Measurements from ENCODE around the gene SLC12A1.

The SLC12A1 gene

GRCh38 chr15:48242535-48242934 lies 36.4 kb downstream of the SLC12A1 start:
- no peak for DNase-seq (ENCODE audit: low read depth)

- DNase-seq (ENCODE audit: low read depth) = no peak
Measured at GRCh38 chr15:48244921-48245320, 38.8 kb downstream of the SLC12A1 start.

GRCh38 chr15:48248414-48248813 lies 42.3 kb downstream of the SLC12A1 start:
- DNase-seq (ENCODE audit: low read depth) = no peak

- no peak for DNase-seq (ENCODE audit: low read depth)
Measured at GRCh38 chr15:48250640-48251076, 44.6 kb downstream of the SLC12A1 start.

GRCh38 chr15:48253172-48253571 lies 47.1 kb downstream of the SLC12A1 start:
- DNase-seq (ENCODE audit: low read depth) = no peak

- no peak for DNase-seq (ENCODE audit: low read depth)
Measured at GRCh38 chr15:48265135-48265534, 59.0 kb downstream of the SLC12A1 start.

GRCh38 chr15:48266024-48266689 lies 60.1 kb downstream of the SLC12A1 start:
- DNase-seq (ENCODE audit: low read depth) = no peak

- no peak for DNase-seq (ENCODE audit: low read depth)
Measured at GRCh38 chr15:48267766-48268165, 61.7 kb downstream of the SLC12A1 start.

GRCh38 chr15:48273049-48273448 lies 66.9 kb downstream of the SLC12A1 start:
- no peak for DNase-seq (ENCODE audit: low read depth)

- DNase-seq (ENCODE audit: low read depth) = no peak
Measured at GRCh38 chr15:48278666-48279065, 72.6 kb downstream of the SLC12A1 start.

- no peak for DNase-seq (ENCODE audit: low read depth)
Measured at GRCh38 chr15:48279608-48280007, 73.5 kb downstream of the SLC12A1 start.

- no peak for DNase-seq (ENCODE audit: low read depth)
Measured at GRCh38 chr15:48281674-48282073, 75.6 kb downstream of the SLC12A1 start.

- no peak for DNase-seq (ENCODE audit: low read depth)
Measured at GRCh38 chr15:48282216-48282615, 76.1 kb downstream of the SLC12A1 start.

- DNase-seq (ENCODE audit: low read depth) = no peak
Measured at GRCh38 chr15:48283396-48284145, 77.5 kb downstream of the SLC12A1 start.

GRCh38 chr15:48285329-48286214 lies 79.5 kb downstream of the SLC12A1 start:
- DNase-seq (ENCODE audit: low read depth) = peak; percentile 0

- no peak for DNase-seq (ENCODE audit: low read depth)
Measured at GRCh38 chr15:48289628-48290027, 83.5 kb downstream of the SLC12A1 start.

- no peak for DNase-seq (ENCODE audit: low read depth)
Measured at GRCh38 chr15:48292458-48292857, 86.4 kb downstream of the SLC12A1 start.

- DNase-seq (ENCODE audit: low read depth) = no peak
Measured at GRCh38 chr15:48297668-48298067, 91.6 kb downstream of the SLC12A1 start.

- no peak for DNase-seq (ENCODE audit: low read depth)
Measured at GRCh38 chr15:48298914-48299313, 92.8 kb downstream of the SLC12A1 start.

- DNase-seq (ENCODE audit: low read depth) = no peak
Measured at GRCh38 chr15:48300038-48300437, 93.9 kb downstream of the SLC12A1 start.

GRCh38 chr15:48304398-48304797 lies 98.3 kb downstream of the SLC12A1 start:
- no peak for DNase-seq (ENCODE audit: low read depth)

- no peak for DNase-seq (ENCODE audit: low read depth)
Measured at GRCh38 chr15:48306639-48307038, 100.5 kb downstream of the SLC12A1 start.

- no peak for DNase-seq (ENCODE audit: low read depth)
Measured at GRCh38 chr15:48307586-48307985, 101.5 kb downstream of the SLC12A1 start.

Measured in activated T-cell treated with anti-CD3 and anti-CD28 coated beads for 1 hour (primary cell).